CD14-positive monocyte (primary cell): ENCODE data around the gene BFSP2. TPM values are rescaled to one million over a fixed set of nuclear protein-coding genes. Genes with fewer than 3 reads are reported as not detected.

ENCODE experiments used
- DNase-seq, 3 donors: peaks; one replicate each; pipeline ENCODE4 v3.0.0-alpha.2; 2011 to 2022
- H2AFZ ChIP-seq: 2 replicates; pipeline ENCODE4 v1.6.0; 2012; ENCODE audit warnings: mild to moderate bottlenecking, low read depth, low read length, inconsistent platforms; ENCODE audit not compliant: insufficient read depth, poor library complexity, severe bottlenecking
- H3K27ac ChIP-seq, 2 donors: 1 replicate in 1 of 2; 2 replicates in 1 of 2; pipeline ENCODE4 v1.5.1; 2012 to 2013; ENCODE audit warnings: low read length in 2 of 2, control low read depth in 1 of 2, inconsistent platforms in 1 of 2, low read depth in 1 of 2, mild to moderate bottlenecking in 1 of 2
- H3K27me3 ChIP-seq, 2 donors: one replicate each; pipeline versions ENCODE4 v1.6.0 to v1.6.1; 2011 to 2013; ENCODE audit warnings: low read length in 2 of 2; ENCODE audit not compliant: control insufficient read depth in 2 of 2, insufficient read depth in 2 of 2
- H3K36me3 ChIP-seq, 2 donors: replicated peaks in 1 of 2; 1 replicate in 1 of 2; 2 replicates in 1 of 2; pipeline versions ENCODE4 v1.5.1 to v1.6.1; 2012 to 2013; ENCODE audit warnings: low read length in 2 of 2, control low read depth in 1 of 2, inconsistent platforms in 1 of 2, mild to moderate bottlenecking in 1 of 2; ENCODE audit not compliant: insufficient read depth in 2 of 2, control insufficient read depth in 1 of 2
- H3K4me1 ChIP-seq, 2 donors: 1 replicate in 1 of 2; 2 replicates in 1 of 2; pipeline versions ENCODE4 v1.5.1 to v1.6.1; 2012 to 2013; ENCODE audit warnings: low read length in 2 of 2, control low read depth in 1 of 2, inconsistent platforms in 1 of 2, mild to moderate bottlenecking in 1 of 2, moderate library complexity in 1 of 2; ENCODE audit not compliant: insufficient read depth in 2 of 2, control insufficient read depth in 1 of 2
- H3K4me2 ChIP-seq: replicated peaks from 2 replicates; pipeline ENCODE3; 2012; ENCODE audit warnings: low read length, moderate library complexity, mild to moderate bottlenecking; ENCODE audit not compliant: poor library complexity, severe bottlenecking; ENCODE audit errors: extremely low read depth
- H3K4me3 ChIP-seq, 3 experiments: fragments of 200-600 bp in 1 of 3; sonication (generic) in 1 of 3; replicated peaks in 1 of 3; 1 replicate in 2 of 3; 2 replicates in 1 of 3; pipeline ENCODE4 v1.5.1; 2011 to 2013; ENCODE audit warnings: low read length in 3 of 3, mild to moderate bottlenecking in 3 of 3, control low read depth in 2 of 3, low read depth in 2 of 3, inconsistent platforms in 1 of 3, moderate library complexity in 1 of 3
- H3K79me2 ChIP-seq: 2 replicates; pipeline ENCODE4 v1.6.0; 2012; ENCODE audit warnings: mild to moderate bottlenecking, control low read depth, inconsistent platforms, low read length, moderate library complexity; ENCODE audit not compliant: insufficient read depth
- H3K9ac ChIP-seq: 2 replicates; pipeline ENCODE4 v1.6.0; 2017; ENCODE audit warnings: low read length, mild to moderate bottlenecking; ENCODE audit not compliant: insufficient read depth, poor library complexity, severe bottlenecking
- H3K9me3 ChIP-seq, 2 donors: replicated peaks in 1 of 2; 1 replicate in 1 of 2; 2 replicates in 1 of 2; pipeline versions ENCODE4 v1.5.1 to v1.6.1; 2012 to 2013; ENCODE audit warnings: low read length in 2 of 2, control low read depth in 1 of 2; ENCODE audit not compliant: control insufficient read depth in 1 of 2, insufficient read depth in 1 of 2
- H4K20me1 ChIP-seq: 2 replicates; pipeline ENCODE4 v1.6.0; 2012; ENCODE audit warnings: mild to moderate bottlenecking, low read length, control low read depth, moderate library complexity; ENCODE audit not compliant: insufficient read depth
- H3K27ac Mint-ChIP-seq, 7 donors: one replicate each; pipeline ENCODE4 v1.8.0; 2020; ENCODE audit warnings: mild to moderate bottlenecking in 7 of 7, mixed read lengths in 7 of 7, moderate library complexity in 6 of 7, inconsistent platforms in 2 of 7
- H3K27me3 Mint-ChIP-seq, 3 donors: one replicate each; pipeline ENCODE4 v1.8.0; 2021 to 2022; ENCODE audit warnings: low read depth in 3 of 3, mild to moderate bottlenecking in 3 of 3, mixed read lengths in 3 of 3, moderate library complexity in 3 of 3, inconsistent platforms in 1 of 3
- H3K36me3 Mint-ChIP-seq, 2 donors: one replicate each; pipeline ENCODE4 v1.8.0; 2020; ENCODE audit warnings: mixed read lengths in 2 of 2, inconsistent platforms in 1 of 2, mild to moderate bottlenecking in 1 of 2
- H3K4me1 Mint-ChIP-seq: one replicate; pipeline ENCODE4 v1.8.0; 2020; ENCODE audit warnings: mild to moderate bottlenecking, mixed read lengths
- H3K4me3 Mint-ChIP-seq, 2 donors: one replicate each; pipeline ENCODE4 v1.8.0; 2020; ENCODE audit warnings: mild to moderate bottlenecking in 2 of 2, mixed read lengths in 2 of 2, moderate library complexity in 1 of 2
- H3K9me3 Mint-ChIP-seq, 7 donors: one replicate each; pipeline ENCODE4 v1.8.0; 2020 to 2022; ENCODE audit warnings: mixed read lengths in 7 of 7, mild to moderate bottlenecking in 6 of 7, moderate library complexity in 6 of 7, inconsistent platforms in 2 of 7
- WGBS: methylation state at CpG from one replicate; pipeline ENCODE4 v1.1.5; 2013; ENCODE audit warnings: missing lambda C conversion rate; ENCODE audit not compliant: insufficient coverage; 5-methylcytosine and 5-hydroxymethylcytosine counted together
- intact Hi-C, 2 donors: fragments of 100-400 bp; cut with micrococcal nuclease; formaldehyde crosslinking; loops; one replicate each; pipeline versions ENCODE4 v1.15.0 to v1.15.1; 2023
- polyA plus RNA-seq, 3 donors: library from polyadenylated mRNA; depleted of rRNA in 1 of 3; unstranded in 2 of 3; stranded (reverse) in 1 of 3; fragments of 300-500 nt in 2 of 3; fragments of >200 nt in 1 of 3; fragmentation: Illumina TruSeq in 2 of 3; gene quantifications; 1 replicate in 2 of 3; 2 replicates in 1 of 3; pipeline ENCODE4 v1.2.3, GENCODE V29; 2012 to 2021
- TF ChIP-seq, protein P1 (sequence below): fragments of 200-600 bp; IDR thresholded peaks from one replicate; pipeline ENCODE4 v1.8.0; 2022; ENCODE audit warnings: antibody characterized with exemption, mild to moderate bottlenecking

The BFSP2 gene
- polyA plus RNA-seq, 3 donors, result not detected

- intact Hi-C loops, result no loop called here
- TF ChIP-seq, protein P1, sequence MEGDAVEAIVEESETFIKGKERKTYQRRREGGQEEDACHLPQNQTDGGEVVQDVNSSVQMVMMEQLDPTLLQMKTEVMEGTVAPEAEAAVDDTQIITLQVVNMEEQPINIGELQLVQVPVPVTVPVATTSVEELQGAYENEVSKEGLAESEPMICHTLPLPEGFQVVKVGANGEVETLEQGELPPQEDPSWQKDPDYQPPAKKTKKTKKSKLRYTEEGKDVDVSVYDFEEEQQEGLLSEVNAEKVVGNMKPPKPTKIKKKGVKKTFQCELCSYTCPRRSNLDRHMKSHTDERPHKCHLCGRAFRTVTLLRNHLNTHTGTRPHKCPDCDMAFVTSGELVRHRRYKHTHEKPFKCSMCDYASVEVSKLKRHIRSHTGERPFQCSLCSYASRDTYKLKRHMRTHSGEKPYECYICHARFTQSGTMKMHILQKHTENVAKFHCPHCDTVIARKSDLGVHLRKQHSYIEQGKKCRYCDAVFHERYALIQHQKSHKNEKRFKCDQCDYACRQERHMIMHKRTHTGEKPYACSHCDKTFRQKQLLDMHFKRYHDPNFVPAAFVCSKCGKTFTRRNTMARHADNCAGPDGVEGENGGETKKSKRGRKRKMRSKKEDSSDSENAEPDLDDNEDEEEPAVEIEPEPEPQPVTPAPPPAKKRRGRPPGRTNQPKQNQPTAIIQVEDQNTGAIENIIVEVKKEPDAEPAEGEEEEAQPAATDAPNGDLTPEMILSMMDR, result no peak
- Histone ChIP-seq H3K27me3 (no peaks in the 10 kb centered on the region), H3K79me2 (no peaks in the 10 kb centered on the region), H3K4me1 (no peaks in the 10 kb centered on the region), H3K9ac (no peak overlapping the region), H2AFZ (no peak overlapping the region), H3K27ac (no peak overlapping the region), H3K4me2 (no peak overlapping the region), H3K9me3 (no peaks in the 10 kb centered on the region), H3K4me3 (no peak overlapping the region), H4K20me1 (no peaks in the 10 kb centered on the region), H3K36me3 (no peaks in the 10 kb centered on the region)
- DNase-seq, result no peak
- Mint-ChIP-seq H3K4me3 (no peak overlapping the region), H3K9me3 (no peaks in the 10 kb centered on the region), H3K4me1 (peaks cover 4% of the 10 kb centered on the region), H3K27me3 (no peaks in the 10 kb centered on the region), H3K36me3 (no peaks in the 10 kb centered on the region), H3K27ac (peak overlapping the region in 1 of 7 donors; percentile 7)
- 100% methylated on average over 1 of the region's 4 CpGs for WGBS
Measured at GRCh38 chr3:133461291-133461690, 61.4 kb downstream of the BFSP2 start.

DNA sequence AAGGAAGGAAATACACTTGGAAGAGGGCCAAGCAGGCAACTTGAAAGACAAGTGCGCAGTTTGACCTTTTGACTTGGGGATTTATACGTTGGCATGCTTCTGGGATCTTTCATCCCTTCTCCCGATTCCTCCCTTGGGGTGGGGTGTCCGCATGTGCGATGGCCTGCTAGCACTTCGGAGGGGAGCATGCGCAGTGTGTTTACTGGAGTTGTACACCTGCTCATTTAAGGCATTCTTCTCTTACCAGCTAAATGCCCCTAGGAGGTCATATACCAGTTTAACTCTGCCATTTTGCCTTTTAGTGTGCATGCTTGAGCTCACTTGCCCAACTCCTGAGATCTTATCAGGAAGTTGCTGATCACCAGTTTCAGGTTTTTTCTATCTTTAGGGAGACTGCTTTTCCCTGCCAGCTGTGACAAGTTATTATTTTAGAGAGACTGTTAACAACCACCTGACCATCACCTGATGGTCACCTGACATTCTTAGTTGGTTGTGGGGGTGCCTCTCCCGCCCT, 63.5 kb downstream of the BFSP2 start:
- TF ChIP-seq, protein P1, result no peak
- 52% methylated on average over 2 of the region's 8 CpGs for WGBS
- no peaks in the 10 kb centered on the region for H4K20me1 ChIP-seq
- no peak overlapping the region for H2AFZ ChIP-seq
- H3K4me1 ChIP-seq, result peaks cover 0 to 4% of the 10 kb centered on the region in 2 donors
- no peaks in the 10 kb centered on the region for H3K79me2 ChIP-seq
- intact Hi-C loops, result no loop called here
- no peaks in the 10 kb centered on the region for H3K27me3 ChIP-seq
- Mint-ChIP-seq H3K4me1 (peaks cover 9% of the 10 kb centered on the region), H3K27ac (peak overlapping the region in 1 of 7 donors; percentile 49), H3K27me3 (no peaks in the 10 kb centered on the region), H3K4me3 (no peak overlapping the region), H3K9me3 (no peaks in the 10 kb centered on the region), H3K36me3 (no peaks in the 10 kb centered on the region)
- H3K27ac ChIP-seq, result no peak overlapping the region
- H3K4me2 ChIP-seq, result no peak overlapping the region
- H3K4me3 ChIP-seq, result no peak overlapping the region
- H3K9me3 ChIP-seq, result no peaks in the 10 kb centered on the region
- H3K9ac ChIP-seq, result no peak overlapping the region
- DNase-seq, result no peak
- H3K36me3 ChIP-seq, result no peaks in the 10 kb centered on the region
